Activated CD8-positive, alpha-beta memory T cell treated with anti-CD3 and anti-CD28 coated beads, Interleukin-2, amount 10 ng/mL, durations not matched to agents 7 days and 5 days (primary cell): ENCODE results near the gene TRPV3. TPM values are rescaled to one million over a fixed set of nuclear protein-coding genes. Genes with fewer than 3 reads are reported as not detected.
"Not testable (repeated sequence)": the region's sequence is repeated elsewhere in the genome, so short reads cannot be mapped to it uniquely, and the experiment has no call there.

Experiments
- ATAC-seq: fragments of 150-1000 bp; cut with Tn5 transposase; one replicate; pipeline ENCODE4 v1.10.0; 2021; ENCODE audit warnings: moderate library complexity
- CTCF ChIA-PET: fragments of 350-600 bp; sonication (Branson Sonifier 250); formaldehyde crosslinking; loops from one replicate; lab custom pipeline; 2021; ENCODE audit warnings: antibody characterized with exemption; lab: Charles Lee
- DNase-seq: peaks from one replicate; pipeline ENCODE4 v3.0.0-alpha.2; 2020
- H3K27ac Mint-ChIP-seq: one replicate; pipeline ENCODE4 v1.8.0; 2021; ENCODE audit warnings: mild to moderate bottlenecking, mixed read lengths
- H3K27me3 Mint-ChIP-seq: one replicate; pipeline ENCODE4 v1.8.0; 2021; ENCODE audit warnings: mixed read lengths
- H3K36me3 Mint-ChIP-seq: one replicate; pipeline ENCODE4 v1.8.0; 2021; ENCODE audit warnings: mild to moderate bottlenecking, mixed read lengths
- H3K4me1 Mint-ChIP-seq: one replicate; pipeline ENCODE4 v1.8.0; 2021; ENCODE audit warnings: mixed read lengths
- H3K4me3 Mint-ChIP-seq: one replicate; pipeline ENCODE4 v1.8.0; 2021; ENCODE audit warnings: mild to moderate bottlenecking, moderate library complexity, mixed read lengths
- H3K9me3 Mint-ChIP-seq: one replicate; pipeline ENCODE4 v1.8.0; 2022; ENCODE audit warnings: low read depth, mixed read lengths
- total RNA-seq, 2 experiments: library from RNA; stranded (reverse); gene quantifications; one replicate each; pipeline ENCODE4 v1.2.3, GENCODE V29; 2021

The TRPV3 gene
- total RNA-seq, 2 experiments from 2014 or later = 0.41 to 0.98 TPM

- no peaks in the 10 kb centered on the region for H3K9me3 Mint-ChIP-seq
- H3K4me1 Mint-ChIP-seq = no peaks in the 10 kb centered on the region
- H3K27me3 Mint-ChIP-seq = peaks cover 47% of the 10 kb centered on the region
- CTCF ChIA-PET = no interaction called here
- no peak overlapping the region for H3K4me3 Mint-ChIP-seq
- H3K27ac Mint-ChIP-seq = no peak overlapping the region
- DNase-seq (no peak), ATAC-seq (no peak)
- no peaks in the 10 kb centered on the region for H3K36me3 Mint-ChIP-seq
Measured at GRCh38 chr17:3482852-3483251, 74.8 kb downstream of the TRPV3 start.

GRCh38 chr17:3479988-3480387 lies 77.6 kb downstream of the TRPV3 start:
- Mint-ChIP-seq H3K36me3 (no peaks in the 10 kb centered on the region), H3K4me3 (no peak overlapping the region), H3K27me3 (peaks cover 26% of the 10 kb centered on the region), H3K9me3 (no peaks in the 10 kb centered on the region), H3K27ac (no peak overlapping the region), H3K4me1 (peaks cover 3% of the 10 kb centered on the region)
- CTCF ChIA-PET = no interaction called here
- no peak for ATAC-seq
- DNase-seq = no peak

- peaks cover 4% of the 10 kb centered on the region for H3K27me3 Mint-ChIP-seq
- no peak for ATAC-seq
- CTCF ChIA-PET = no interaction called here
- no peak within 1 kb of the TSS for H3K27ac Mint-ChIP-seq
- no peaks in the 10 kb centered on the region for H3K36me3 Mint-ChIP-seq
- no peaks in the 10 kb centered on the region for H3K9me3 Mint-ChIP-seq
- H3K4me3 Mint-ChIP-seq = no peak within 1 kb of the TSS
- DNase-seq = no peak
- peaks cover 3% of the 10 kb centered on the region for H3K4me1 Mint-ChIP-seq
Measured at GRCh38 chr17:3475812-3476610, 81.6 kb downstream of the TRPV3 start, which contains the start of gene ASPA. ASPA (plus strand) TSS chr17:3475997; CDS start chr17:3476160, 163 bp downstream.

- Mint-ChIP-seq H3K9me3 (no peaks in the 10 kb centered on the region), H3K36me3 (no peaks in the 10 kb centered on the region), H3K27me3 (peaks cover 4% of the 10 kb centered on the region), H3K27ac (no peak overlapping the region), H3K4me3 (no peak overlapping the region), H3K4me1 (peaks cover 3% of the 10 kb centered on the region)
- ATAC-seq (no peak), DNase-seq (no peak)
- CTCF ChIA-PET = no interaction called here
Measured at GRCh38 chr17:3475251-3475685, 82.3 kb downstream of the TRPV3 start.

GRCh38 chr17:3474212-3474611 lies 83.4 kb downstream of the TRPV3 start:
- peaks cover 3% of the 10 kb centered on the region for H3K4me1 Mint-ChIP-seq
- no peaks in the 10 kb centered on the region for H3K9me3 Mint-ChIP-seq
- CTCF ChIA-PET = no interaction called here
- peaks cover 2% of the 10 kb centered on the region for H3K27me3 Mint-ChIP-seq
- no peak overlapping the region for H3K4me3 Mint-ChIP-seq
- H3K27ac Mint-ChIP-seq = no peak overlapping the region
- ATAC-seq (no peak), DNase-seq (no peak)
- H3K36me3 Mint-ChIP-seq = no peaks in the 10 kb centered on the region

- no peak for ATAC-seq
Measured at GRCh38 chr17:3472137-3472536, 85.5 kb downstream of the TRPV3 start.

GRCh38 chr17:3471599-3471998 lies 86.0 kb downstream of the TRPV3 start, which contains the start of gene SPATA22:
SPATA22 (minus strand) TSS chr17:3471819; CDS start chr17:3469325, 2,494 bp downstream.
- Mint-ChIP-seq H3K9me3 (no peaks in the 10 kb centered on the region), H3K27ac (no peak within 1 kb of the TSS), H3K27me3 (peaks cover 2% of the 10 kb centered on the region), H3K4me1 (peaks cover 3% of the 10 kb centered on the region), H3K36me3 (no peaks in the 10 kb centered on the region), H3K4me3 (no peak within 1 kb of the TSS)
- DNase-seq = no peak
- CTCF ChIA-PET = no interaction called here
- ATAC-seq = no peak

More at GRCh38 chr17:3472137-3472536, 85.5 kb downstream of the TRPV3 start:
- DNase-seq = no peak
- Mint-ChIP-seq H3K4me1 (peaks cover 3% of the 10 kb centered on the region), H3K27ac (no peak overlapping the region), H3K9me3 (no peaks in the 10 kb centered on the region), H3K36me3 (no peaks in the 10 kb centered on the region), H3K27me3 (peaks cover 2% of the 10 kb centered on the region), H3K4me3 (no peak overlapping the region)
- CTCF ChIA-PET = interaction anchor here (0.6 kb wide), 1 partner anchor 138 kb away, joined by 3 read pairs; no protein-coding TSS in a partner anchor

- CTCF ChIA-PET = no interaction called here
Measured at GRCh38 chr17:3469529-3469928, 88.1 kb downstream of the TRPV3 start.

GRCh38 chr17:3466355-3466754 lies 91.3 kb downstream of the TRPV3 start:
- CTCF ChIA-PET = not testable (repeated sequence)

More at GRCh38 chr17:3469529-3469928, 88.1 kb downstream of the TRPV3 start:
- DNase-seq = no peak
- no peak overlapping the region for H3K27ac Mint-ChIP-seq
- no peaks in the 10 kb centered on the region for H3K36me3 Mint-ChIP-seq
- ATAC-seq = no peak
- no peak overlapping the region for H3K4me3 Mint-ChIP-seq
- H3K9me3 Mint-ChIP-seq = no peaks in the 10 kb centered on the region
- H3K4me1 Mint-ChIP-seq = no peaks in the 10 kb centered on the region
- peaks cover 2% of the 10 kb centered on the region for H3K27me3 Mint-ChIP-seq

More at GRCh38 chr17:3466355-3466754, 91.3 kb downstream of the TRPV3 start:
- DNase-seq, H3K27me3 Mint-ChIP-seq, H3K9me3 Mint-ChIP-seq, H3K4me1 Mint-ChIP-seq, H3K36me3 Mint-ChIP-seq, H3K4me3 Mint-ChIP-seq, H3K27ac Mint-ChIP-seq, ATAC-seq: not testable (repeated sequence)

Other genes starting within 250 kb of the TRPV3 start
- gene OR3A2, start 171.5 kb downstream of the TRPV3 start, total RNA-seq = 1 to 10 TPM; 2.3 to 2.5 TPM
- not detected for gene OR1E1, start 159.4 kb downstream of the TRPV3 start, total RNA-seq
- not detected for gene OR3A3, start 146.4 kb downstream of the TRPV3 start, total RNA-seq
- not detected for gene OR1E2, start 124.0 kb downstream of the TRPV3 start, total RNA-seq
- gene SPATA22, start 86.0 kb downstream of the TRPV3 start, total RNA-seq = under 1 TPM in 1 of 2 experiments, not detected in 1; 0.67 TPM
- gene ASPA, start 81.8 kb downstream of the TRPV3 start, total RNA-seq = not detected
- 1 to 10 TPM; 5.3 to 5.4 TPM for gene TRPV1, start 51.6 kb upstream of the TRPV3 start, total RNA-seq
- gene SHPK, start 78.4 kb upstream of the TRPV3 start, total RNA-seq = 10 to 100 TPM; 13.4 to 13.9 TPM
- 10 to 100 TPM in 1 of 2 experiments, 1 to 10 TPM in 1; 9.7 to 20.6 TPM for gene CTNS, start 78.9 kb upstream of the TRPV3 start, total RNA-seq
- 10 to 100 TPM; 19.5 to 27.9 TPM for gene TAX1BP3, start 110.8 kb upstream of the TRPV3 start, total RNA-seq
- 10 to 100 TPM; 43.7 to 57.0 TPM for gene EMC6, start 111.0 kb upstream of the TRPV3 start, total RNA-seq
- gene P2RX5, start 138.3 kb upstream of the TRPV3 start, total RNA-seq = 10 to 100 TPM; 18.1 to 24.6 TPM
- 10 to 100 TPM; 30.4 to 31.2 TPM for gene HASPIN, start 166.1 kb upstream of the TRPV3 start, total RNA-seq
- gene ITGAE, start 243.4 kb upstream of the TRPV3 start, total RNA-seq = 10 to 100 TPM; 54.4 to 70.9 TPM